NK-92 treated with Interleukin-12 subunit alpha and Interleukin-12 subunit beta, amount 100 ng/mL, for 24 hours (cell line): Measurements from ENCODE around the gene CMIP.

Source experiments
- DNase-seq: peaks from one replicate; lab custom pipeline; 2025; lab: John Stamatoyannopoulos, UW

Gene CMIP

GRCh38 chr16:81495321-81496234, 51.0 kb downstream of the CMIP start:
- DNase-seq: no peak

- no peak for DNase-seq
Measured at GRCh38 chr16:81496321-81496720, 51.7 kb downstream of the CMIP start.

GRCh38 chr16:81496742-81497141, 52.1 kb downstream of the CMIP start:
- no peak for DNase-seq

GRCh38 chr16:81497690-81498089, 53.1 kb downstream of the CMIP start:
- DNase-seq: no peak

GRCh38 chr16:81498351-81498750, 53.7 kb downstream of the CMIP start:
- DNase-seq: no peak

- DNase-seq: no peak
Measured at GRCh38 chr16:81499576-81500380, 55.2 kb downstream of the CMIP start.

GRCh38 chr16:81500833-81501521, 56.4 kb downstream of the CMIP start:
- DNase-seq: no peak

GRCh38 chr16:81502396-81503070, 57.9 kb downstream of the CMIP start:
- no peak for DNase-seq

GRCh38 chr16:81505011-81505661, 60.5 kb downstream of the CMIP start:
- DNase-seq: no peak

GRCh38 chr16:81509404-81509803, 64.8 kb downstream of the CMIP start:
- no peak for DNase-seq

- DNase-seq: no peak
Measured at GRCh38 chr16:81510016-81510415, 65.4 kb downstream of the CMIP start.

GRCh38 chr16:81511371-81511770, 66.8 kb downstream of the CMIP start:
- no peak for DNase-seq

- DNase-seq: no peak
Measured at GRCh38 chr16:81513204-81514040, 68.8 kb downstream of the CMIP start.

- no peak for DNase-seq
Measured at GRCh38 chr16:81514041-81514559, 69.5 kb downstream of the CMIP start.

GRCh38 chr16:81514568-81515258, 70.1 kb downstream of the CMIP start:
- DNase-seq: no peak

- DNase-seq: no peak
Measured at GRCh38 chr16:81515281-81515680, 70.7 kb downstream of the CMIP start.

GRCh38 chr16:81515721-81516120, 71.1 kb downstream of the CMIP start:
- no peak for DNase-seq

- DNase-seq: no peak
Measured at GRCh38 chr16:81516478-81517149, 72.0 kb downstream of the CMIP start.

GRCh38 chr16:81517150-81517499, 72.5 kb downstream of the CMIP start:
- DNase-seq: no peak
